Stimulated activated CD4-positive, alpha-beta T cell treated with anti-CD3 and anti-CD28 coated beads, Interleukin-12 subunit alpha, Interleukin-12 subunit beta, amount 100 ng/mL, for 48 hours (primary cell): ENCODE measurements around the gene THSD4.

Source experiments
- DNase-seq, 3 donors: peaks; one replicate each; pipeline ENCODE4 v3.0.0-alpha.2; 2020; ENCODE audit warnings: low read depth in 2 of 3, low spot score in 1 of 3

The THSD4 gene

DNA sequence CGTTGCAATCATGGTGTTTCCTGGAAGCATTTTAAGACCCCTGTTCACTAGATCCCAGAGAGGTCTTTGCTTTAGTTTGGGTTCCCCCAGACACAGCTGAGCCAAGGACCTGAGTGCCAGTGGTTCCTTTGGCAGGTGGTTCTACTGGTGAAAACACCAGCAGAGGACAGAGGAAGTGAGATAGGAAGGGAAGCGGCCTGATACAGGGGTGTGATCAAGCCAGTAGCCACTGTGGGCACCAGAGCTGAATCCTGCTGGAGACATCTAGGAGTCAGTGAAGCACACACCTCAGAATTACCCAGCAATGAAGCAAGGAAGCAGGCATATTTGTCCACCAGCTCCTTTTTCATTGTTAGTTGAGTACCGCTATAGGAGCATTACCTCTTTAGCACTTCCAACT, 451.9 kb downstream of the THSD4 start:
- no peak for DNase-seq

- no peak for DNase-seq
Measured at GRCh38 chr15:71568227-71568626, 453.0 kb downstream of the THSD4 start.

DNA sequence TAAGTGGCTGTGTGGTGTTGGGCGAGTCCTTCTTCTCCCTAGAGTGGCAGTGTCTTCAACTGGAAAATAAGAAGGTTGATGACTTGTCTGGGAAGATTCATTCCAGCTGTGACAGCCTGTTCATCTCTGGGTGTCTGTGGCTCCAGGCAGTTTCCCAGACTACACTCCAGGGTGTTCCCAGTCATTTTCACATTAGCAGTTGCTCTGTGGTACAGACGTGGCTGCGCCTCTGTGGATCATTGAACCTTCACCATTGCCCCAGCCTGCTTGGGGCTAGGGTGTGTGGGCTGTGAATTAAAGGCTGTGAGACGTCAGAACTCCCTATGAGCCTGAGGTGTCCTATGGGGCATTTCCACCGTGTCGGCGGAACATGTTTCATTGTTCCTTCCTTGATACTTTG, 455.5 kb downstream of the THSD4 start:
- no peak for DNase-seq

- DNase-seq: no peak
Measured at GRCh38 chr15:71571641-71572040, 456.4 kb downstream of the THSD4 start.

DNA sequence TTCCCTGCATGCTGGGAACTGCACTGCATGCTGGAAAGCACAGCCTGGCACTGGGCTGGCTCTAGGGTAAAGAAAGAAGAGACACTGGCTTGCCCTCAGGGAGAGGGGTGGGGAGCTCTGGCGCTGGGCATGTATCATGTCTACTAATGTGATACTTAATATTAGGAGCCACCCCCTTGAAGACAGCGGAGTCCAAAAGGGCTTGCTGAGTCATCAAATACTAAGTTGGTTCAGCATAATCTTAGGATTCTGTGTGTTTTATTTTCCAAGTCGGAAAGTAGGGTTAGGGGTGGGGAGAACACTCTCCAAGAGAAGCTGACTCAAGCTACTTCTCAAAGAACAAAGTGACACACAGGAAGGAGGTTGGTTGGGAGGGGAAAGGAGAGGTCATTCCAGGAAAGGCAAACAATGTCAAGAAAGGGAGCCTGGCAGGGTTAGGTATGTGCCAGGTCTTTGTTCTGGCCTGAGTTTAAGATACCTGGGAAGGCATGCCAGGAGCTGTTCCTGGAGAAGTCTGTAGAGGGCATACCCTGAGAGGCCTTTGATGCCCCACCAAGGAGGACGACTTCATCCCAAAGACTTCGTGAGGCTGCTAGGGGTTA, 457.3 kb downstream of the THSD4 start:
- no peak for DNase-seq

GRCh38 chr15:71573599-71573998, 458.3 kb downstream of the THSD4 start:
- DNase-seq: no peak

DNA sequence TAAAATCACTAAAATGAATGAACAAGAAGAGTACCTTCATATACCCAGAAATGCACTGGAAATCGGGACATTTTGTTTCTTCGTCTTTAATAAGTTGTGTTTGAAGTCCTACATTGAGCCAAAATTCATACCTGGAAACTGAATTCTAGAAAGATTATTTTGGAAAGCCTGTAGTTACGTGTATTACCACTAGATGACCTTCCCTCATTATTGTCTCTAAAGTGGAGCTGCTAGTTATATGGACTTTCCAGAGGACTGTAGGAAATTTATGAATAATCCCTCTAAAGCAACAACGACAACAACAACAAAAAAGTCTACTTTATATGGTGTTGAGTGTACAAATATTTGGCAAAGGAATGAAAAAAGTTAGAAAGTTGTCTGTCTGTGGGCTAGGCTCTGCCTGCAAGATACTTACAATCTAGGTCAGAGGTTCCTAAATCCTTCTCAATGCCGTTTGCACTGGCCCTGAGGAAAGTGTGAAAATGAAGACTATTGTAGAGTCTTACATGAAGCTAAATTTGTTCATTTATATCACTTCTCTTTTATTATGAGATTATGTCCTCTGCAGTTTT, 460.3 kb downstream of the THSD4 start:
- DNase-seq: no peak

GRCh38 chr15:71577071-71577470, 461.8 kb downstream of the THSD4 start:
- DNase-seq: no peak

DNA sequence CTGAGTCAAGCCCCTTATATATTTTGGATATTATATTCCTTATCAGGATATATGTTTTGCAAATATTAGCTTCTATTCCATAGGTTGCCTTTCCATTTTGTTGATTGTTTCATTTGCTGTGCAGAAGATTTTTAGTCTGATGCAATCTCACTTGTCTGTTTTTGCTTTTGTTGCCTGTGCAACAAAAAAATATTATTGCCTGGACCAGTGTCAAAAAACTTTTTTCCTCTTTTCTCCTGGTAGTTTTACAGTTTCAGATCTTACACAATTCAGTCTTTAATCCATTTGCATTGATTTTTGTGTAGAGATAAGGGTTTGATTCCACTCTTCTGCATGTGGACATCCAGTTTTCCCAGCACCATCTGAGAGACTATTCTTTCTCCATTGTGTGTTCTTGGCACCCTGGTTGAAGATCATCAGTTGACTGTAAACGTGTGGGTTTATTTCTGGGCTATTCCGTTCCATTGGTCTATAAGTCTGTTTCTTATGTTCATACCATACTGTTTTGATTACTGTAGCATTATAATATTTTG, 466.2 kb downstream of the THSD4 start:
- DNase-seq: no peak

DNA sequence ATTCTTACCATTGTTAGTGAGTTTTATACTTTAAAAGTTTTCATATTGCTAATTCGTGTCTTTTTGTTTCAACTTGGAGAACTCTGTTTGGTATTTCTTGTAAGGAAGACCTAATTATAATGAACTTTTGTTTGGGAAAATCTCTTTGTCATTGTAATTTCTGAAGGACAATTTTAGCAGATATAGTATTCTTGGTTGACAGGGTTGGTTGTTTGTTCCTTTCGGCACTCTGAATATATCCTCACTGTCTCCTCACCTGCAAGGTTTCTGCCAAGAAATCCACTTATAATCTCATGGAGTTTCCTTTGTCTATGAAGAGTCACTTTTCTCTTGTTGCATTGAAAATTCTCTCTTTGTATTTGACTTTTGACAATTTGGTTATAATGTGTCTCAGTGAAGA, 469.9 kb downstream of the THSD4 start:
- no peak for DNase-seq

DNA sequence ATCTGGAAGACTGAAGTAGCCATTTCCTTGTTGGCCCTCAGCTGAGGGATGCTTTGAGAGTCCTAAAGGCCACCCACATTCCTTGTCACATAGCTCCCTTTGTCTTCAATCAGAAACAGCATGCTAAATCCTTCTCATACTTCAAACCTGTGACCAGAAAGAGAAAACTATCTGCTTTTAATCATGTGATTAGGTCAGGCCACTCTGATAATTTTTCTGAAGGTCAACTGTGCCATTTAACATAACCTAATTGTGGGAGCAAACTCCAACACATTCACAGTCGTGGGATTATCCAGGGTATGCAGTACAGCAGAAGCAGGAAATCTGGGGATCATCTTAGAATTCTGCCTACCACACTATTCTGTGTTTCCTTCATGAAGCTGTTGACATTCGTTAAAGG, 471.2 kb downstream of the THSD4 start:
- no peak for DNase-seq

DNA sequence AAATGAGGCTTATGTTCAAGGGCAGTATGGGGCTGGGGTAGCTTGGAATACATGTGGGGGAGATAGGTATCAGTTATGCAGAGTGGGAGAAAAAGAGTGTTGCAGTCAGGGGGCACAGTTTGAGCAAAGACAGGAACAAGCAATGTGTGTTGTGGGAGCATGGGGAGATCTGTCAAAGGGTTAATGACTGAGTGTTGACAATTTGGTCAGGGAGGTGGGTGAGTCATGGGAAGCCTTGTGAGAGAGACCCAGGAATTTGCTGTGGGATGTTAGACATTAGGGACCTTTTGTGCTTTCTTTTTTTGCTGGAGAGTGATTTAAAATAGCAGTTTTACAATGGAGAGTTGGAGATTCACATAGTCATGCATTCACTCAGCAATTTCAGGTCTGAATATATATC, 473.5 kb downstream of the THSD4 start:
- DNase-seq: no peak

- no peak for DNase-seq
Measured at GRCh38 chr15:71591057-71591456, 475.8 kb downstream of the THSD4 start.

GRCh38 chr15:71592203-71592602, 476.9 kb downstream of the THSD4 start:
- DNase-seq: no peak

GRCh38 chr15:71595846-71596553, 480.7 kb downstream of the THSD4 start:
- no peak for DNase-seq

GRCh38 chr15:71596672-71597071, 481.4 kb downstream of the THSD4 start:
- no peak for DNase-seq

DNA sequence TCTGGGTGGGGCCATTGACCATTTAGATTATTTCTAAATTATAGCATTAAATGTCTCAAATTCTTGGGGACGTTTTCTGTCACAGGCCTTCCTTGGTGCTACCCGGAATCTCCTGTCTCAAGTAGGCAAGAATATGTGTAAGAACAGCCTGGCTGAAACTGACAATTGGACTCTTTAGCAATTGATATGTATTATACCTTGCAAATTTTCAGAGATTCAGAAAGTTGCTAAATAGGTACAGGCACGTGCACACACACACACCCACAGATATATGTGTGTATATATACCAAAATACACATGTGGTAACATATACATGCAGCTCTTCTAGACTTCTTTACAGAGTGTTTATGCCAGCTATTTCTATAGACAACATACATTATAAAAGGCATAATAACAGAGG, 481.9 kb downstream of the THSD4 start:
- no peak for DNase-seq

DNA sequence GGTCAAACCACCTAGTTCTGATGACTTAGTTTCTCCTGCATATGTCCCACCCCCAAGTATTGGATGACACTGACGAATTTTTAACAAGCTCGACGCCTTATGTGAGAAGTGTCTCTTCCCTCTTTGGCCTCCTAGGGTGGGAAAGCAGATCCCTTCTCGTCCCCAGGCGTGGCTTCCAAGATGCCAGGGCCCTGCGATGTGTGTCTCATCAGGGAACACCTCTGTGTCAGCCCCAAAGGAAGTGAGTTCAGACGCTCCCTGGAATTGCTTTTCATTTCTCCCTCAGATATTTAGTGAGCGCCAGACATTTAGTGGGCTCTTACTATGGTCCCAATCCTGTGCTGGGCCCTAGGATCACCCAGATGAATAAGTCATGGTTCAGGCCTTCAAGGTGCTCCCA, 482.4 kb downstream of the THSD4 start:
- DNase-seq: no peak

- no peak for DNase-seq
Measured at GRCh38 chr15:71598741-71599140, 483.5 kb downstream of the THSD4 start.

GRCh38 chr15:71599418-71600151, 484.3 kb downstream of the THSD4 start:
- DNase-seq: no peak

GRCh38 chr15:71600237-71600636, 485.0 kb downstream of the THSD4 start:
- no peak for DNase-seq
